Measurements from ENCODE around the gene NME8. TPM values are rescaled to one million over a fixed set of nuclear protein-coding genes. Genes with fewer than 3 reads are reported as not detected.

Gene NME8
- total RNA-seq, 2 donors from 2014 or later: not detected

- no peaks in the 10 kb centered on the region for H3K4me1 Mint-ChIP-seq
- no peaks in the 10 kb centered on the region for H3K27me3 Mint-ChIP-seq
- H3K9me3 ChIP-seq (ENCODE audit: control insufficient read depth, low read length, poor library complexity, severe bottlenecking): no peaks in the 10 kb centered on the region
- ATAC-seq: no peak
- no peaks in the 10 kb centered on the region for H3K36me3 Mint-ChIP-seq (ENCODE audit: low read depth)
- no peak for DNase-seq
- no peak overlapping the region for H3K4me3 Mint-ChIP-seq
- no peak overlapping the region for H3K27ac Mint-ChIP-seq
These were observed 82.0 kb downstream of the NME8 start for GRCh38 chr7:37930226-37930948.

DNA sequence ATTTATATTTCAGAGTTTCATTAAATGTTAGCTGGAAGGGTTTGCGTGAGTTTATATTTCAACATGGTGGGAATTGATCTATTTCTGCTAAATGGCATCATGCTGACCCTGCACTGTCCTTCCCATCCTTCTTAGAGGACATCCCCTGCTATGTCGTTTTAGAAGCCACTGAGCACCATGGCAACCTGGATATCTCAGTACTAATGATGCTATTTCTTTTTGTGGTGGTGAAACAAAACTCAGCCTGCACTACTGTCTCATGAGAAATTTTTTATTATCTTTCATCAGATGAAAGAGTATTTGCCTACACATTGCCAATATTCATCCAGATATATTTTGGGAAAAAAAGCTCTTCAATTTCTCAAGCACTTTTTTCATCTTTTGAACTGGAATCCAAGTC is 84.1 kb downstream of the NME8 start:
- no peak overlapping the region for H3K4me3 Mint-ChIP-seq
- H3K27me3 Mint-ChIP-seq: no peaks in the 10 kb centered on the region
- H3K27ac Mint-ChIP-seq: no peak overlapping the region
- no peak for ATAC-seq
- no peaks in the 10 kb centered on the region for H3K9me3 ChIP-seq (ENCODE audit: control insufficient read depth, low read length, poor library complexity, severe bottlenecking)
- DNase-seq: no peak
- H3K4me1 Mint-ChIP-seq: no peaks in the 10 kb centered on the region
- no peaks in the 10 kb centered on the region for H3K36me3 Mint-ChIP-seq (ENCODE audit: low read depth)

DNA sequence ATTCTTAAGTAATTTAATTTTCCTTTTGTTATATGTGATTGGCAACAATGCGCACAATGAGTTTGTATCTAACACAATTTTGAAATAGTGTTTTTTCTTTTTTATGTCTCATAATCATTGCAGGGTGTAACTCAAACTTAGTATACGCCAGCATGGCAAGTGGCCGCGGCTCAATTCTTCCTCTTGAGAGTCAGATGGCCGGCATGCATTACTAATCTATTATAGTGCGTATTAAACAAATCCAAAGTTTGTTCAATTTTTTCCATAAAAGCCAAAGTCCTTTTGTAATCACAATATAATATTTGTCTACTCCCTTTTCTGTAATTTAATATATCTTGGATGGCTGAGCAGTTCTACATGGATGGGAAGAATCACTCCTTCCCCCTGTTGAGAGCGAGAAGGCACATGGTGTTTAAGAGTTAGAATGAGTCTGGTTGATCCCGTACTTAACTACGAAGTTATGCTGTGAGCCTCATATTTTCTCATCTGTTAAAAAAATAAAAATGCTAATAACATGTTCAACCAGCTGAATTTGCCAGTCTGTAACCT is 84.7 kb downstream of the NME8 start:
- H3K4me3 Mint-ChIP-seq: no peak overlapping the region
- H3K27ac Mint-ChIP-seq: no peak overlapping the region
- no peaks in the 10 kb centered on the region for H3K9me3 ChIP-seq (ENCODE audit: control insufficient read depth, low read length, poor library complexity, severe bottlenecking)
- no peak for DNase-seq
- no peaks in the 10 kb centered on the region for H3K4me1 Mint-ChIP-seq
- no peaks in the 10 kb centered on the region for H3K27me3 Mint-ChIP-seq
- no peak for ATAC-seq
- H3K36me3 Mint-ChIP-seq (ENCODE audit: low read depth): no peaks in the 10 kb centered on the region

DNA sequence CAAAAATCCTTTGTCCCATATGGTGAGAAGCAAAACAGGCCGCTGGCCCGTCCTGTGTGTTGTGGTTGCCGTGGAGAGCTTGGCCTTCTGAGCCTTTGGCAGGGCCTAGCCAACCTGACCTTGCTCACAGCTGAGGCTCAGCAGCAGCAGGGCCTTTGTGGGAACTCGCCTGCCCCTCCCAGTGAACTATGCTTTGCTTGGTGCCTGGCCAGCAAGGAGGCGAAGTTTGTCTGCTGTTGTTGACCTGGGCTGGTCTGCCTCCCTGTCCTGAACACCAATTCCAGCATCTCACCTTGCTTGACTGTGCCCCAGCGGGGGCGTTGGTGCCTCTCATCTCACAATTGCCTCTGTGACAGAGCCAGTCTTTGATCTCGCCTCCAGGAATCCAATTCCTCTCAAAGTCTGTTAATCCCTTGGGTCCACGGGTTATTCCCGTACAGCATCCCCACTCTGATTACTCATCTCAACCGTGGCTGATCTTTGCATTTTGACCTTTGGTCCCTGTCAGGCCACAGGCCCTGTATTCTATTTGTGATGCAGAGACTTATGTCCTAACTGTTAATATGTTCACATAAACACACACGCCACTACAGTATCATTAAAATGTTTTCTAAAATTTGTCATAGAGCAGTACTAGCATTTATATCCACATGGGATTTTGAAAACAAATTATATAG is 94.7 kb downstream of the NME8 start:
- Mint-ChIP-seq H3K27ac (no peak overlapping the region), H3K4me1 (no peaks in the 10 kb centered on the region), H3K4me3 (no peak overlapping the region), H3K36me3 (ENCODE audit: low read depth) (no peaks in the 10 kb centered on the region), H3K27me3 (no peaks in the 10 kb centered on the region)
- ATAC-seq (no peak), DNase-seq (no peak)
- H3K9me3 ChIP-seq (ENCODE audit: control insufficient read depth, low read length, poor library complexity, severe bottlenecking): no peaks in the 10 kb centered on the region

- DNase-seq: no peak
- H3K4me1 Mint-ChIP-seq: no peaks in the 10 kb centered on the region
These were observed 95.7 kb downstream of the NME8 start for GRCh38 chr7:37943905-37944736.

GRCh38 chr7:37944737-37945054 is 96.3 kb downstream of the NME8 start:
- Mint-ChIP-seq H3K27ac (no peak overlapping the region), H3K4me1 (no peaks in the 10 kb centered on the region), H3K27me3 (no peaks in the 10 kb centered on the region), H3K36me3 (ENCODE audit: low read depth) (no peaks in the 10 kb centered on the region), H3K4me3 (no peak overlapping the region)
- ATAC-seq (no peak), DNase-seq (no peak)
- no peaks in the 10 kb centered on the region for H3K9me3 ChIP-seq (ENCODE audit: control insufficient read depth, low read length, poor library complexity, severe bottlenecking)

More at GRCh38 chr7:37943905-37944736, 95.7 kb downstream of the NME8 start:
- no peak overlapping the region for H3K27ac Mint-ChIP-seq
- no peaks in the 10 kb centered on the region for H3K27me3 Mint-ChIP-seq
- H3K36me3 Mint-ChIP-seq (ENCODE audit: low read depth): no peaks in the 10 kb centered on the region
- H3K4me3 Mint-ChIP-seq: no peak overlapping the region
- ATAC-seq: no peak
- no peaks in the 10 kb centered on the region for H3K9me3 ChIP-seq (ENCODE audit: control insufficient read depth, low read length, poor library complexity, severe bottlenecking)

GRCh38 chr7:37945336-37945735 is 96.9 kb downstream of the NME8 start:
- ATAC-seq (no peak), DNase-seq (no peak)
- H3K9me3 ChIP-seq (ENCODE audit: control insufficient read depth, low read length, poor library complexity, severe bottlenecking): no peaks in the 10 kb centered on the region
- Mint-ChIP-seq H3K36me3 (ENCODE audit: low read depth) (no peaks in the 10 kb centered on the region), H3K4me1 (no peaks in the 10 kb centered on the region), H3K27me3 (no peaks in the 10 kb centered on the region), H3K4me3 (no peak overlapping the region), H3K27ac (no peak overlapping the region)

DNA sequence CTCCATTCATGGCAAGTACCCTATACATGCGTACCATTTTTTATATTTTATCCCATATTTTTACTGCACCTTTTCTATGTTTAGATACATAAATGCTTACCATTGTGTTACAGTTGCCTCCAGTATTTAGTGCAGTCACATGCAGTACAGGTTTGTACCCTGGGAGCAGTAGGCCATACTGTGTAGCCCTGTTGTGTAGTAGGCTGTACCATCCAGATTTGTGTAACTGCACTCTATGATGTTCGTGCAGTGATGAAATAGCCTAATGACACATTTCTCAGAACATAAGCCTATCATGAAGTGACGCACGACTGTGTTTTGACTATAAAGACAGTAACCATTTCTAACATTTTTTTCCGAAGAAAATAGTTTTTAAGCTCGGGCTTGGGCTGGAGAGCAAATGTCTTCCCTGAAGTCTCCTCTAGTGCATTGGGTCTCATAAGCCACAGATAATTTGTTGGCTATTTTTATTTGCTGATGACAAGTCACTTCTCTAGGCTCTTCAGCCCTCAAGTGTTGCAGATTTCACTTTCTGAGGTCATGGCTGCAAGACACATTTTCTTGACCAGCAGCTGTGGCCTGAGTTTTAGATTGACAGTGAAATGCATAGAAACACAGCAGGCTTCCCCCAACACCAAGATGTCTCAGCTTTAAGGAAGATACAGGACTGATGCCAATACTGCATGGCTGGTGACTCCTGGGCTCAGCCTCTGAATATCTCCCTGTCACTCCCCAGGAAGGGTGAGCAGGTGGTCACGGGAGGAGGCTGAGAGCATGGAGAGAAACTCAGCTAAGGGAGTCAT is 98.9 kb downstream of the NME8 start:
- Mint-ChIP-seq H3K27me3 (no peaks in the 10 kb centered on the region), H3K4me3 (no peak overlapping the region), H3K4me1 (no peaks in the 10 kb centered on the region), H3K36me3 (ENCODE audit: low read depth) (no peaks in the 10 kb centered on the region), H3K27ac (no peak overlapping the region)
- no peak for ATAC-seq
- no peak for DNase-seq
- H3K9me3 ChIP-seq (ENCODE audit: control insufficient read depth, low read length, poor library complexity, severe bottlenecking): no peaks in the 10 kb centered on the region

- Mint-ChIP-seq H3K4me3 (no peak overlapping the region), H3K27ac (no peak overlapping the region), H3K27me3 (no peaks in the 10 kb centered on the region), H3K4me1 (no peaks in the 10 kb centered on the region), H3K36me3 (ENCODE audit: low read depth) (no peaks in the 10 kb centered on the region)
- ATAC-seq (no peak), DNase-seq (no peak)
- H3K9me3 ChIP-seq (ENCODE audit: control insufficient read depth, low read length, poor library complexity, severe bottlenecking): no peaks in the 10 kb centered on the region
These were observed 99.5 kb downstream of the NME8 start for GRCh38 chr7:37947941-37948210.

Other genes starting within 250 kb of the NME8 start
- gene GPR141, start 164.8 kb upstream of the NME8 start, total RNA-seq: under 1 TPM in 1 of 2 donors, not detected in 1; 0.52 TPM
- not detected for gene SFRP4, start 68.2 kb downstream of the NME8 start, total RNA-seq
- under 1 TPM in 1 of 2 donors, not detected in 1; 0.29 TPM for gene EPDR1, start 72.0 kb downstream of the NME8 start, total RNA-seq